ACC112 (cell line): ENCODE measurements around the gene ITGB4.

Experiments used
- H2AFZ ChIP-seq: fragments of 200-600 bp; sonication (generic); one replicate; pipeline ENCODE4 v1.6.0; 2017; ENCODE audit warnings: antibody characterized with exemption, low read length; ENCODE audit not compliant: unreplicated experiment
- H3K27ac ChIP-seq: fragments of 200-600 bp; sonication (generic); 2 replicates; pipeline ENCODE4 v1.5.1; 2014; ENCODE audit warnings: low read depth, mild to moderate bottlenecking, antibody characterized with exemption, low read length, moderate library complexity
- H3K27me3 ChIP-seq: fragments of 200-600 bp; sonication (generic); 2 replicates; pipeline ENCODE4 v1.6.1; 2014; ENCODE audit warnings: mild to moderate bottlenecking, antibody characterized with exemption, low read length, moderate library complexity, mixed read lengths; ENCODE audit not compliant: insufficient read depth
- H3K36me3 ChIP-seq: fragments of 200-600 bp; sonication (generic); 2 replicates; pipeline ENCODE4 v1.6.1; 2016; ENCODE audit warnings: mild to moderate bottlenecking, antibody characterized with exemption, low read length, moderate library complexity, mixed read lengths; ENCODE audit not compliant: insufficient read depth
- H3K4me1 ChIP-seq: fragments of 200-600 bp; sonication (generic); one replicate; pipeline ENCODE4 v1.6.1; 2016; ENCODE audit warnings: low read length, mixed read lengths; ENCODE audit not compliant: insufficient read depth, unreplicated experiment, control insufficient read depth
- H3K4me3 ChIP-seq: fragments of 200-600 bp; sonication (generic); 2 replicates; pipeline ENCODE4 v1.5.1; 2014; ENCODE audit warnings: mild to moderate bottlenecking, low read depth, low read length
- H3K79me2 ChIP-seq: fragments of 200-600 bp; sonication (generic); one replicate; pipeline ENCODE4 v1.6.0; 2016; ENCODE audit warnings: low read length; ENCODE audit not compliant: control insufficient read depth, unreplicated experiment, insufficient read depth

Gene ITGB4

DNA sequence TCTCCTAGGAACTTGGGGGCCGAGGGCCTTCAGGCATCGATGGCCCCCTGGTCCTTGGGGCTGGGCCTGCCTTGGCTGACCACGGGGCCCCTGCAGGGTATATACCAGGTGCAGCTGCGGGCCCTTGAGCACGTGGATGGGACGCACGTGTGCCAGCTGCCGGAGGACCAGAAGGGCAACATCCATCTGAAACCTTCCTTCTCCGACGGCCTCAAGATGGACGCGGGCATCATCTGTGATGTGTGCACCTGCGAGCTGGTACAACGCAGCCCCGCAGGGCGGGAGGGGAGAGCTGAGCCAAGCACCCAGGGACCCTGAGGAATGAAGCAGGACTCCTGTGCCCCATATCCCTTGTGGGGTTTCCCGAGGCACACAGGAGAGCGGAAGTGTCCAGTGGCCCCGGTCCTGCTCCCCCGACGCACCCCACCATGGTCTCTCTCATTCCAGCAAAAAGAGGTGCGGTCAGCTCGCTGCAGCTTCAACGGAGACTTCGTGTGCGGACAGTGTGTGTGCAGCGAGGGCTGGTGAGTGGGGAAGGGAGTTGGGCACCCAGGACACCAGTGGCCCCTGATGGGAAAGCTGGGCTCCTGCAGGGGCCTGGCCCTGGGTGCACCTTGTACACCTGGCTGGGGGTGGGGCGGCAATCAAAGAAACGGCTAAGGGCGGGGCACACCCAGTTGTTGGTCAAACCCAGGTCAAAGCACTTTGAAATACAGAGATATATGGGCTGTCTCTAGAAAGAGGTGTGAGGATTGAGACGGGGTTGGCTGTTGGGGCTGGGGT is 10.6 kb downstream of the ITGB4 start:
- no peak overlapping the region for H2AFZ ChIP-seq
- H3K27ac ChIP-seq = no peak overlapping the region
- H3K27me3 ChIP-seq = no peaks in the 10 kb centered on the region
- peaks cover 4% of the 10 kb centered on the region for H3K4me1 ChIP-seq
- H3K4me3 ChIP-seq = no peak overlapping the region
- H3K36me3 ChIP-seq = no peaks in the 10 kb centered on the region
- H3K79me2 ChIP-seq = no peaks in the 10 kb centered on the region

DNA sequence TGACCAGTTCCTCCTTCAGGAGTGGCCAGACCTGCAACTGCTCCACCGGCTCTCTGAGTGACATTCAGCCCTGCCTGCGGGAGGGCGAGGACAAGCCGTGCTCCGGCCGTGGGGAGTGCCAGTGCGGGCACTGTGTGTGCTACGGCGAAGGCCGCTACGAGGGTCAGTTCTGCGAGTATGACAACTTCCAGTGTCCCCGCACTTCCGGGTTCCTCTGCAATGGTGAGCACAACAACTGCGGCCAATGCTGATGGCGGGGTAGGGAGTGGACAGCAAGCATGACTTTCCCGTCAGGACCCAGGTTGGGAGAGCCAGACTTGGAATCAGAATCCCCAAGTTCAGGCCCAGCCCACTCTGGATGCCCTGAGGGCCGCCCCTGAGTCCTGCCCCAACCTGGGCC is 12.2 kb downstream of the ITGB4 start:
- H3K27ac ChIP-seq = no peak overlapping the region
- H2AFZ ChIP-seq = no peak overlapping the region
- peaks cover 13% of the 10 kb centered on the region for H3K4me1 ChIP-seq
- no peaks in the 10 kb centered on the region for H3K27me3 ChIP-seq
- no peak overlapping the region for H3K4me3 ChIP-seq
- H3K36me3 ChIP-seq = no peaks in the 10 kb centered on the region
- H3K79me2 ChIP-seq = no peaks in the 10 kb centered on the region

DNA sequence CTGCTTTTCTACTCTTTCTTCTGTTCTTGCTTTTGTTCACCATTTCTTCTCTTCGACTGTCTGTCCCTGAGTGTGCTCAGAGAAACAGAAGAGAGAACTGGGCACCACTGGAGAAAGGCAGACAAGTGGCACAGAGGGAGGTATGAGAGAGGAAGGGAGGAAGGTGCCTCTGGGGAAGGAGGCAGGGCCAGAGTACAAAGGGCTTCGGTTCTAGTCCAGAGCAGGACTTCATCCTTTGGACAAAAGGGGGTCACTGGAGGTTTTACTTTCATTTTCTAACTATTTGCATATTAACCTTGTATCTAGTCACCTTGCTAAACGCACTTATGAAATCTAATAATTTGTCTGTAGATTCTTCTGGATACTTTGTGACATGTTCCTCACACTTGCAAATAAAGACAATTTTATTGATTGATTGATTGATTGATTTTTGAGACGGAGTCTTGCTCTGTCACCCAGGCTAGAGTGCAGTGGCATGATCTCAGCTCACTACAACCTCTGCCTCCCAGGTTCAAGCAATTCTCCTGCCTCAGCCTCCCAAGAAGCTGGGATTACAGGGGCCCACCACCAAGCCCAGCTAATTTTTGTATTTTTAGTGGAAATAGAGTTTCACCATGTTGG is 13.5 kb downstream of the ITGB4 start:
- H3K4me1 ChIP-seq = peaks cover 14% of the 10 kb centered on the region
- H3K27ac ChIP-seq = no peak overlapping the region
- H3K79me2 ChIP-seq = no peaks in the 10 kb centered on the region
- no peaks in the 10 kb centered on the region for H3K27me3 ChIP-seq
- H2AFZ ChIP-seq = peak overlapping the region; percentile 91
- H3K36me3 ChIP-seq = no peaks in the 10 kb centered on the region
- peak overlapping the region; percentile 27; the same call in 1 of the 2 replicates for H3K4me3 ChIP-seq

DNA sequence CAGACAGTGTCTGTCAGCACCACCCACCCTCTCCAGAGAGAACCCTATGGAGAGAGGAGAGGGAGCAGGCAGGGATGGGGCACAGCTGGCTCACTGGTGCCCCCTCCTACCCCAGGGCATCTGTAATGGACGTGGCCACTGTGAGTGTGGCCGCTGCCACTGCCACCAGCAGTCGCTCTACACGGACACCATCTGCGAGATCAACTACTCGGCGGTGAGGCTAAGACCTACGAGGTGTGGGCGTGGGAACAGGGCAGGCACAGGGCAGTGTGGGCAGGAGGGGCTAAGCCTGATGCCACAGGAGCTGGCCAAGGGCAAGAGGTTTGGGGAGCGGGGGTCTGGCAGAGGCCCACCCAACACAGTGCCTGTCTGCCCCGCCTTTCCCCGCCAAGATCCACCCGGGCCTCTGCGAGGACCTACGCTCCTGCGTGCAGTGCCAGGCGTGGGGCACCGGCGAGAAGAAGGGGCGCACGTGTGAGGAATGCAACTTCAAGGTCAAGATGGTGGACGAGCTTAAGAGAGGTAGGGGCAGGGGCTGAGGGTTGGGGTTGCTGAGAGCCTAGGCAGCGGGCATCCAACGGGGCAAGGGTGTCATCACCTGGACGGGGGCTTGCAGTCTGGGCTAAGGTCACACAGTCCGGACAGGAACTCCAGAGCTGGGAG is 15.0 kb downstream of the ITGB4 start:
- Histone ChIP-seq H3K27ac (no peak overlapping the region), H2AFZ (no peak overlapping the region), H3K79me2 (no peaks in the 10 kb centered on the region), H3K27me3 (no peaks in the 10 kb centered on the region), H3K4me3 (no peak overlapping the region), H3K36me3 (no peaks in the 10 kb centered on the region), H3K4me1 (peaks cover 14% of the 10 kb centered on the region)

DNA sequence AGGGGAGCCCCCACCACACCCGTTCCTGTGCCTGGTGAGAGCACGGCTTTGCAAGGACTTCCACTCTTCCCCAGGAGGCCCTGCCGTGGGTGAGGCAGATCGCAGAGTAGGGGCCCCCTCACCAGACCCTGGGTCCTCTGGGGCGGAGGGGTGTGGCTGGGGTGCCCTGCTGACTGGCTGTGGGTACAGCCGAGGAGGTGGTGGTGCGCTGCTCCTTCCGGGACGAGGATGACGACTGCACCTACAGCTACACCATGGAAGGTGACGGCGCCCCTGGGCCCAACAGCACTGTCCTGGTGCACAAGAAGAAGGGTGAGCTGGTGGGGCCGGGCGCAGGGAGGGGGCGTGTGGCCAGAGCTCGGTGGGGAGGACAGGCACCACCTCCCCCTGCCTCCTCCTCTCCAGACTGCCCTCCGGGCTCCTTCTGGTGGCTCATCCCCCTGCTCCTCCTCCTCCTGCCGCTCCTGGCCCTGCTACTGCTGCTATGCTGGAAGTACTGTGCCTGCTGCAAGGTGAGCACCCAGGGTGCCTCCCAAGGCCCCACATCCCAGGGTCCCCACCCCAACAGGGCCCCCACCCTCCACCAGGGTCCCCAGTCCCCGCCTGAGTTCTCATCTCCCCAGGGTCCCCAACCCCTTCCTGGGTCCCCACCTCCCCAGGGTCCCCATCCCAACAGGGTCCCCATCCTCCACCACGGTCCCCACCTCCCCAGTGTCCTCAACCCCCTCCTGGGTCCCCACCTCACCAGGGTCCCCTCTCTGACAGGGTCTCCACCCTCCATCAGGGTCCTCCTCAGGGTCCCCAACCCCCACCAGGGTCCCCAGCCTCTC is 16.1 kb downstream of the ITGB4 start:
- Histone ChIP-seq H3K27ac (no peak overlapping the region), H2AFZ (no peak overlapping the region), H3K27me3 (no peaks in the 10 kb centered on the region), H3K4me3 (no peak overlapping the region), H3K36me3 (no peaks in the 10 kb centered on the region), H3K79me2 (no peaks in the 10 kb centered on the region), H3K4me1 (peaks cover 14% of the 10 kb centered on the region)

DNA sequence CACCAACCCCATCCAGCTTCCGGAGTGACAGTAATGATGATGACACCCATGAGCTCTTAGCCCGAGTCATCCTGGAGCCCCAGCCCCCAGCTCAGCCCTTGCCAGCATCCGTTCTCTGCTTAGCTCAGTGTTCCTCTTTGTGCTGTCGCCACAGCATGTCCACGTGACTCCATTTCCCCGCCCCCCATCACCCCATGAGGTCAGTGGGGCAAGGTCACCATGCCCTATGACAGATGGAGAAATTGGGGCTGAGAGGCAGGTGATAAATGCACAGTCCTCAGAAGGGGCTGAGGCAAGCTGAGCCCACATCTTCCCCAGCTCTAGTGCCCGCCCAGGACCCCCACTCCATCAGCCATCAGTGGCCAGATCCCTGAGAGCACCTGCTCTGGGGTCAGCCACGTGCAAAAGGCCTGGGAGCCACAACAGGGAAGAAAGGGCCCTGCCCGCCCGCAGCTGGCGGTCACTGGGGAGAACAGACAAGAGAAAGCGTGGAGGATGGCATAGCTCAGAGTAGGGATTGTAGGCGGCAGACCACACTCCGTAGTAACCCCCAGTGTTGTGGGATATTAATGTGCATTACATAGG is 17.1 kb downstream of the ITGB4 start:
- no peak overlapping the region for H3K4me3 ChIP-seq
- no peak overlapping the region for H3K27ac ChIP-seq
- no peak overlapping the region for H2AFZ ChIP-seq
- H3K36me3 ChIP-seq = no peaks in the 10 kb centered on the region
- no peaks in the 10 kb centered on the region for H3K79me2 ChIP-seq
- H3K27me3 ChIP-seq = no peaks in the 10 kb centered on the region
- H3K4me1 ChIP-seq = peaks cover 14% of the 10 kb centered on the region

DNA sequence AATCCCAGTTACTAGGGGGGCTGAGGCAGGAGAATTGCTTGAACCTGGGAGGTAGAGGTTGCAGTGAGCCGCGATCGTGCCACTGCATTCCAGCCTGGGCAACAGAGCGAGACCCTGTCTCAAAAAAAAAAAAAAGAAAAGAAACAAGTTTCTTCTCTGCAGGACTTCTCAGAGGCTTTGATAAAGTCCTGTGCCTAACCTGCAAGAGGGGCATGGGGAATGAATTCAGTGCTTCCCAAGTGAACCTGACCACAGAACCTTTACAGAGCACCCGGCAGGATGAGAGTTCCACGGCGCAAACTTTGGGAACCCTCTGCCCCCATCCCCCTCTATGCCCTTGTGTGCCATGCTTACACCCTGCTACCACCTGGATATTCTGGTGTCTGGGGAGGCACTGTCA is 17.9 kb downstream of the ITGB4 start:
- H2AFZ ChIP-seq = no peak overlapping the region
- peaks cover 14% of the 10 kb centered on the region for H3K4me1 ChIP-seq
- no peaks in the 10 kb centered on the region for H3K79me2 ChIP-seq
- H3K36me3 ChIP-seq = no peaks in the 10 kb centered on the region
- H3K4me3 ChIP-seq = no peak overlapping the region
- no peak overlapping the region for H3K27ac ChIP-seq
- H3K27me3 ChIP-seq = no peaks in the 10 kb centered on the region

DNA sequence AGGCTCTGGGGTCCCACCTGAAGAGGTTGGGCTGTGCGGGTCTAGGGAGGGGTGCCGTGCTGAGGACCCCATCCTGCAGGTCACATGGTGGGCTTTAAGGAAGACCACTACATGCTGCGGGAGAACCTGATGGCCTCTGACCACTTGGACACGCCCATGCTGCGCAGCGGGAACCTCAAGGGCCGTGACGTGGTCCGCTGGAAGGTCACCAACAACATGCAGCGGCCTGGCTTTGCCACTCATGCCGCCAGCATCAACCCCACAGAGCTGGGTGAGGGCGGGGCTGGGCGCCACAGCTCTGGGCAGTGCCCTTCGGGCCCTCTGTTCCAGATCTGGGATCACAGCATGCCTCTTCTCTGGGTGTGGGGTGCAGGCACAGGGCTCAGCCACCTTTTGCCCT is 18.5 kb downstream of the ITGB4 start:
- peaks cover 10% of the 10 kb centered on the region for H3K4me1 ChIP-seq

DNA sequence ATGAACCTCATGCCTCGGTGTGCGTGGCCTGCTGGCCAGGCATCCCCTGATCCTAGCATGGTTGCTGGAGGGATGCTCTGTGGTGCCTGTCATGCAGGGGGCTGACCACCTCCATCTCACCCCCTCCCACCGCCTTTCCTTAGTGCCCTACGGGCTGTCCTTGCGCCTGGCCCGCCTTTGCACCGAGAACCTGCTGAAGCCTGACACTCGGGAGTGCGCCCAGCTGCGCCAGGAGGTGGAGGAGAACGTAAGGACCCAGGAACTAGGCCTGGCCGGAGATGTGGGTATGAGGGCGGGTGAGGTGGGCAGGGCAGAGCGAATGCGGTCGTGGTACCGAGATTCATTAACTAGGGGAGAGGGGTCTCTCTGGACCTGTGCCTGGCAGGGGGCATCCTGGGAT is 19.0 kb downstream of the ITGB4 start:
- Histone ChIP-seq H2AFZ (no peak overlapping the region), H3K27ac (no peak overlapping the region), H3K4me3 (no peak overlapping the region), H3K4me1 (peaks cover 10% of the 10 kb centered on the region), H3K27me3 (no peaks in the 10 kb centered on the region), H3K36me3 (no peaks in the 10 kb centered on the region), H3K79me2 (no peaks in the 10 kb centered on the region)

More for the DNA sequence above, 18.5 kb downstream of the ITGB4 start:
- H3K27me3 ChIP-seq = no peaks in the 10 kb centered on the region
- no peak overlapping the region for H2AFZ ChIP-seq
- H3K27ac ChIP-seq = no peak overlapping the region
- no peaks in the 10 kb centered on the region for H3K79me2 ChIP-seq
- H3K36me3 ChIP-seq = no peaks in the 10 kb centered on the region
- no peak overlapping the region for H3K4me3 ChIP-seq

DNA sequence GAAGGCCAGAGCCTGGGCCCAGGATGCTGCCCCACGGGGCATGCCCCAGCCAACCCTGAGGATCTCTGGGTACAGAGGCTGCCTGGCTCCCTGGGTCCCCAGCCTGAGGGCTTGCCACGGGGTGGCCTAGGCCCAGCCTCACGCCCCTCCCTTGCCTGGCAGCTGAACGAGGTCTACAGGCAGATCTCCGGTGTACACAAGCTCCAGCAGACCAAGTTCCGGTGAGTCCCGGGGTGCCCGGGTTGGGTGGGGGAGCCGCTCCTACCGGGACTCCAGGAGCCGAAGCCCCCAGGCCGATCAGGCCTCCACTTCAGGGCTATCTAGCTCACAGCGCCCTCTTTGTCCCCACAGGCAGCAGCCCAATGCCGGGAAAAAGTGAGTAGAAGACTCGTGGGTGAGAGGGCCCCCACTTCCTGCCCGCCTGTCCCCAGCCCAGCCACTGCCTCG is 19.4 kb downstream of the ITGB4 start:
- Histone ChIP-seq H3K27ac (no peak overlapping the region), H3K79me2 (no peaks in the 10 kb centered on the region), H3K4me1 (peaks cover 10% of the 10 kb centered on the region), H3K27me3 (no peaks in the 10 kb centered on the region), H3K36me3 (no peaks in the 10 kb centered on the region), H2AFZ (no peak overlapping the region), H3K4me3 (no peak overlapping the region)
